Fibroblast of villous mesenchyme (primary cell): Measurements from ENCODE around the gene PTPRN2. TPM values are rescaled to one million over a fixed set of nuclear protein-coding genes. Genes with fewer than 3 reads are reported as not detected.

ENCODE experiments used
- DNase-seq: peaks from one replicate; pipeline ENCODE4 v3.0.0-alpha.2; 2010; ENCODE audit warnings: low read depth
- H3K4me3 ChIP-seq: 2 replicates; pipeline ENCODE4 v1.5.1; 2011; ENCODE audit warnings: low read depth, mild to moderate bottlenecking, low read length
- CTCF ChIP-seq: IDR thresholded peaks from 2 replicates; pipeline ENCODE4 v1.5.1; 2012; ENCODE audit warnings: low read depth, mild to moderate bottlenecking, low read length; ENCODE audit not compliant: insufficient read depth
- total RNA-seq: library from RNA; depleted of rRNA; stranded (reverse); fragments of >200 nt; gene quantifications from 2 replicates; pipeline ENCODE4 v1.2.3, GENCODE V29; 2012

The PTPRN2 gene
- total RNA-seq, 1 donor = not detected

GRCh38 chr7:157753713-157754415 is 833.8 kb downstream of the PTPRN2 start:
- H3K4me3 ChIP-seq = no peak overlapping the region
- TF ChIP-seq CTCF = no peak
- no peak for DNase-seq

- no peak for TF ChIP-seq CTCF
- H3K4me3 ChIP-seq = no peak overlapping the region
- DNase-seq = no peak
Measured at GRCh38 chr7:157752832-157753291, 834.8 kb downstream of the PTPRN2 start.

- no peak for DNase-seq
- H3K4me3 ChIP-seq = no peak overlapping the region
- no peak for TF ChIP-seq CTCF
Measured at GRCh38 chr7:157751951-157752673, 835.5 kb downstream of the PTPRN2 start.

GRCh38 chr7:157751406-157751805 is 836.2 kb downstream of the PTPRN2 start:
- H3K4me3 ChIP-seq = no peak overlapping the region
- no peak for DNase-seq
- TF ChIP-seq CTCF = no peak

GRCh38 chr7:157750291-157750690 is 837.3 kb downstream of the PTPRN2 start:
- H3K4me3 ChIP-seq = no peak overlapping the region
- no peak for TF ChIP-seq CTCF
- no peak for DNase-seq

- no peak overlapping the region for H3K4me3 ChIP-seq
- TF ChIP-seq CTCF = no peak
- DNase-seq = no peak
Measured at GRCh38 chr7:157745721-157746709, 841.6 kb downstream of the PTPRN2 start.
